Neural progenitor cell (in vitro differentiated cells): ENCODE data around the gene IPO13. TPM values are rescaled to one million over a fixed set of nuclear protein-coding genes. Genes with fewer than 3 reads are reported as not detected.

Experiments used
- DNase-seq: peaks from one replicate; pipeline ENCODE4 v3.0.0-alpha.2; 2016; ENCODE audit warnings: low spot score
- H2AFZ ChIP-seq: fragments of 200-600 bp; sonication (generic); replicated peaks from 2 replicates; pipeline ENCODE4 v1.6.1; 2016; ENCODE audit warnings: antibody characterized with exemption
- H3F3A ChIP-seq: fragments of 200-600 bp; sonication (generic); 2 replicates; pipeline ENCODE4 v1.6.1; 2016; ENCODE audit warnings: antibody characterized with exemption, low read depth
- H3K27ac ChIP-seq: fragments of 200-600 bp; sonication (generic); 2 replicates; pipeline ENCODE4 v1.5.1; 2016; ENCODE audit warnings: mild to moderate bottlenecking
- H3K27me3 ChIP-seq: fragments of 200-600 bp; sonication (generic); 2 replicates; pipeline ENCODE4 v1.6.1; 2016; ENCODE audit warnings: mild to moderate bottlenecking, moderate library complexity
- H3K36me3 ChIP-seq: fragments of 200-600 bp; sonication (generic); 2 replicates; pipeline ENCODE4 v1.5.1; 2016
- H3K4me1 ChIP-seq: fragments of 200-600 bp; sonication (generic); 2 replicates; pipeline ENCODE4 v1.6.1; 2016; ENCODE audit warnings: mixed run types
- H3K4me2 ChIP-seq: fragments of 200-600 bp; sonication (generic); 2 replicates; pipeline ENCODE4 v1.6.1; 2016
- H3K4me3 ChIP-seq: fragments of 200-600 bp; sonication (generic); 2 replicates; pipeline ENCODE4 v1.5.1; 2016
- H3K79me2 ChIP-seq: fragments of 200-600 bp; sonication (generic); 2 replicates; pipeline ENCODE4 v1.6.1; 2016; ENCODE audit warnings: low read depth
- H3K9ac ChIP-seq: fragments of 200-600 bp; sonication (generic); 2 replicates; pipeline ENCODE4 v1.6.1; 2016
- H3K9me3 ChIP-seq: fragments of 200-600 bp; sonication (generic); 2 replicates; pipeline ENCODE4 v1.5.1; 2016; ENCODE audit warnings: low read depth
- H4K20me1 ChIP-seq: fragments of 200-600 bp; sonication (generic); 2 replicates; pipeline ENCODE4 v1.6.1; 2016; ENCODE audit warnings: low read depth
- H3K27ac Mint-ChIP-seq: 3 replicates; pipeline ENCODE4 v1.8.0; 2021; ENCODE audit warnings: mixed read lengths
- H3K27me3 Mint-ChIP-seq: 2 replicates; pipeline ENCODE4 v1.8.0; 2022; ENCODE audit warnings: low read depth, mild to moderate bottlenecking, inconsistent platforms, moderate library complexity, mixed read lengths; ENCODE audit not compliant: insufficient read depth
- H3K36me3 Mint-ChIP-seq: 3 replicates; pipeline ENCODE4 v1.8.0; 2021; ENCODE audit warnings: mixed read lengths
- H3K4me1 Mint-ChIP-seq: 3 replicates; pipeline ENCODE4 v1.8.0; 2021; ENCODE audit warnings: mixed read lengths
- H3K4me3 Mint-ChIP-seq: 3 replicates; pipeline ENCODE4 v1.8.0; 2021; ENCODE audit warnings: mild to moderate bottlenecking, moderate library complexity, mixed read lengths
- H3K9me3 Mint-ChIP-seq: 3 replicates; pipeline ENCODE4 v1.8.0; 2020; ENCODE audit warnings: mixed read lengths
- EZH2 ChIP-seq: fragments of 200-600 bp; sonication (generic); IDR thresholded peaks from 2 replicates; pipeline ENCODE4 v1.6.1; 2017; ENCODE audit warnings: antibody characterized with exemption, mild to moderate bottlenecking, moderate library complexity
- EZH2phosphoT487 ChIP-seq: fragments of 200-600 bp; sonication (generic); IDR thresholded peaks from 2 replicates; pipeline ENCODE4 v1.6.1; 2017; ENCODE audit warnings: antibody characterized with exemption
- total RNA-seq: library from RNA; depleted of rRNA; stranded (reverse); fragments of >200 nt; gene quantifications from 2 replicates; pipeline ENCODE4 v1.2.3, GENCODE V29; 2015; ENCODE audit warnings: low replicate concordance
- TF ChIP-seq, protein P1 (sequence below): fragments of 200-600 bp; sonication (generic); IDR thresholded peaks from 2 replicates; pipeline ENCODE4 v1.5.1; 2017; ENCODE audit warnings: antibody characterized with exemption, mild to moderate bottlenecking

Gene IPO13
- total RNA-seq, 1 donor from 2014 or later, result 7.2 TPM

DNA sequence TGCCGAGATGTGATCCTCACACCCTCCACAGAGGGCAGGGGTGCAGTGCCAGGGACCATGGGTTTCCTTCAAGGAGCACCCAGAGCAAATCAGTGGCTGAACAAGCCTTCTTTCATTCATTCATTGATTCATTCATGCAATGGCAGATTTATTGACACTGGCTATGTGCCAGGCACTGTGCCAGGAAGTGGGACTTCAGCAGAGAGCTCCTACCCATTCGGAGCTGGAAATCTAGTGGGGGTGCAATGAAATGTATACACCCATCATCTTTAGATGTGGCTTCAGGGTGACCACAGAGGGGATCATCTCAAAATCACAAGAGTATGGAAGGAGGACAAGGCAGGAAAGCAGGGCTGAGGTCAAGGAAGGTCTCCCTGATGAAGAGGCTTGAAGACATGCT lies 65.7 kb downstream of the IPO13 start:
- peak overlapping the region; percentile 22 for H3K27ac Mint-ChIP-seq
- no peak overlapping the region for H3K4me3 ChIP-seq
- peaks cover 40% of the 10 kb centered on the region for H3K4me1 Mint-ChIP-seq
- H3K36me3 Mint-ChIP-seq, result peaks cover 4% of the 10 kb centered on the region
- peaks cover 5% of the 10 kb centered on the region for H3K27me3 Mint-ChIP-seq
- H3K4me2 ChIP-seq, result no peak overlapping the region
- no peak for DNase-seq
- H3K9me3 ChIP-seq, result no peaks in the 10 kb centered on the region
- no peaks in the 10 kb centered on the region for H3K36me3 ChIP-seq
- no peaks in the 10 kb centered on the region for H3F3A ChIP-seq
- no peak overlapping the region for H3K9ac ChIP-seq
- H3K27me3 ChIP-seq, result no peaks in the 10 kb centered on the region
- TF ChIP-seq EZH2 (no peak), EZH2phosphoT487 (no peak)
- TF ChIP-seq, protein P1, sequence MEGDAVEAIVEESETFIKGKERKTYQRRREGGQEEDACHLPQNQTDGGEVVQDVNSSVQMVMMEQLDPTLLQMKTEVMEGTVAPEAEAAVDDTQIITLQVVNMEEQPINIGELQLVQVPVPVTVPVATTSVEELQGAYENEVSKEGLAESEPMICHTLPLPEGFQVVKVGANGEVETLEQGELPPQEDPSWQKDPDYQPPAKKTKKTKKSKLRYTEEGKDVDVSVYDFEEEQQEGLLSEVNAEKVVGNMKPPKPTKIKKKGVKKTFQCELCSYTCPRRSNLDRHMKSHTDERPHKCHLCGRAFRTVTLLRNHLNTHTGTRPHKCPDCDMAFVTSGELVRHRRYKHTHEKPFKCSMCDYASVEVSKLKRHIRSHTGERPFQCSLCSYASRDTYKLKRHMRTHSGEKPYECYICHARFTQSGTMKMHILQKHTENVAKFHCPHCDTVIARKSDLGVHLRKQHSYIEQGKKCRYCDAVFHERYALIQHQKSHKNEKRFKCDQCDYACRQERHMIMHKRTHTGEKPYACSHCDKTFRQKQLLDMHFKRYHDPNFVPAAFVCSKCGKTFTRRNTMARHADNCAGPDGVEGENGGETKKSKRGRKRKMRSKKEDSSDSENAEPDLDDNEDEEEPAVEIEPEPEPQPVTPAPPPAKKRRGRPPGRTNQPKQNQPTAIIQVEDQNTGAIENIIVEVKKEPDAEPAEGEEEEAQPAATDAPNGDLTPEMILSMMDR, result no peak
- H3K4me3 Mint-ChIP-seq, result no peak overlapping the region
- no peaks in the 10 kb centered on the region for H3K79me2 ChIP-seq
- H3K27ac ChIP-seq, result no peak overlapping the region
- peaks cover 20% of the 10 kb centered on the region for H3K4me1 ChIP-seq
- H2AFZ ChIP-seq, result no peak overlapping the region
- peaks cover 11% of the 10 kb centered on the region for H4K20me1 ChIP-seq
- no peaks in the 10 kb centered on the region for H3K9me3 Mint-ChIP-seq

DNA sequence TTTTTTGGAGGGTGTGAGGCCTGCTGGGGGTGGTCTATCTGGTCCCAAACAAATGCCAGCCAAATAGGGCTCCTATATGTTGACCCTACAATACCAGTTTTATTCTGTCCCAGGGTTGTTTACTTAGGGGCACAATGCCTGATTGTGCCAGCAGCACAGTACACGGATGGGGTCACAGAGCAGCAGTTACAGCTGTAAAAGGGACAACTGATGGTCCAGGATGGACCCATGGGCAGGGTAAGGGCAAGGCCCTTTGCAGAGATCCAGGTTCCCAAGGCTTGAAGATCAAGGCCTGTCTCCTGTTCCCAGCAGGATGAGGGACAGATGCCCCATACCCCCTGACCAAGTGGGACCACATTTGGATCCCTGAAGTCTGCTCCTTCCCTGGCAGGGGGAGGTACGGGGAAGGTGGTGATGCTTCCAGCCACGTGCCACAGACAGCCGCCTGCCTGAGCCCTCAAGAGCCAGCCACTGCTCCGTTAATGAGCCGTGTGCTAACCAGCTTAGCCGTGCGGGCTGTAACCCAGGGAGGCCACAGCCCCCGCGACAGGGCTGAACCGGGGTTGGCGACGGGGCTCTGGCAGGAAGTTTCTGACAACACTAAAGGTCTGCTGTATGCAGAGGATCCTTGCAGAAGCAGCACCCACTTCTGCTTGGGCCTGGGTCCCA lies 66.3 kb downstream of the IPO13 start:
- Mint-ChIP-seq H3K4me1 (peaks cover 40% of the 10 kb centered on the region), H3K9me3 (no peaks in the 10 kb centered on the region), H3K36me3 (peaks cover 4% of the 10 kb centered on the region), H3K27me3 (peaks cover 5% of the 10 kb centered on the region), H3K4me3 (no peak overlapping the region), H3K27ac (no peak overlapping the region)
- Histone ChIP-seq H3K79me2 (no peaks in the 10 kb centered on the region), H3K27me3 (no peaks in the 10 kb centered on the region), H3K36me3 (no peaks in the 10 kb centered on the region), H3K9ac (no peak overlapping the region), H4K20me1 (peaks cover 11% of the 10 kb centered on the region), H2AFZ (no peak overlapping the region), H3F3A (no peaks in the 10 kb centered on the region), H3K4me3 (no peak overlapping the region), H3K4me2 (no peak overlapping the region), H3K9me3 (no peaks in the 10 kb centered on the region), H3K4me1 (peaks cover 20% of the 10 kb centered on the region), H3K27ac (no peak overlapping the region)
- DNase-seq, result peak; percentile 51
- TF ChIP-seq, protein P1, result no peak
- TF ChIP-seq EZH2phosphoT487 (no peak), EZH2 (no peak)

DNA sequence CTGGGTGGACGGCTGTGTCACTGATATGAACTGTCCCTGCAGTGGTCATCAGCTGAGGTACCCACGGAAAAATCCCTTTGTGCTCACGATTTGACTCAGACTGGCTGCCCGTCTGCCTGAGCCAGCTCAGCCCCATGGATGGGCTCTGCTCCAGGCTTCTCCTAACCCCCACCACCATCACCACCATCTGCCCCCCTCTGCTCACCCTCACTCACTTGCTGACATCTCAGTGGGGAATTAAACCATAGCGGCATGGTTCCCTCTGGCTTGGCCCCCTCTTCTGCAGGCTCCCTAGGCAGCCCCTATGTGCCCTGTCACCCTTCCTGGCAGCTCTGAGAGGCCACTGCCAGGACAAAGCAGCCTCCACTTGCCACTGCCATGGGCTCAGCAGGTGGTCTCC lies 67.2 kb downstream of the IPO13 start:
- TF ChIP-seq EZH2phosphoT487 (no peak), EZH2 (no peak)
- TF ChIP-seq, protein P1, result no peak
- Histone ChIP-seq H3K36me3 (no peaks in the 10 kb centered on the region), H3K4me3 (no peak overlapping the region), H3K9ac (no peak overlapping the region), H3F3A (no peaks in the 10 kb centered on the region), H3K79me2 (no peaks in the 10 kb centered on the region), H2AFZ (no peak overlapping the region), H3K4me1 (peaks cover 20% of the 10 kb centered on the region), H3K27ac (no peak overlapping the region), H3K4me2 (no peak overlapping the region), H3K27me3 (no peaks in the 10 kb centered on the region), H3K9me3 (no peaks in the 10 kb centered on the region), H4K20me1 (peaks cover 11% of the 10 kb centered on the region)
- Mint-ChIP-seq H3K4me3 (no peak overlapping the region), H3K4me1 (peaks cover 40% of the 10 kb centered on the region), H3K36me3 (peaks cover 4% of the 10 kb centered on the region), H3K9me3 (no peaks in the 10 kb centered on the region), H3K27me3 (peaks cover 3% of the 10 kb centered on the region), H3K27ac (peak overlapping the region; percentile 18)
- no peak for DNase-seq
